ENCODE results near the gene SEMA7A.

GRCh38 chr15:74367296-74367854 lies 66.4 kb downstream of the SEMA7A start, which contains the start of gene CYP11A1:
- no peak for TF ChIP-seq EZH2 (IDR thresholded peaks at IDR 0.05)
- no peak for TF ChIP-seq POLR2AphosphoS5 (IDR thresholded peaks at IDR 0.05; ENCODE audit: borderline replicate concordance, low read depth, low read length)
- TF ChIP-seq FOXP2 (optimal IDR thresholded peaks at IDR 0.05; ENCODE audit: control extremely low read depth, extremely low read length, insufficient read depth) = no peak
